ENCODE measurements around the gene ISG20L2. TPM values are rescaled to one million over a fixed set of nuclear protein-coding genes. Genes with fewer than 3 reads are reported as not detected.

The ISG20L2 gene
- total RNA-seq, 1 donor from 2014 or later = 55.7 TPM

DNA sequence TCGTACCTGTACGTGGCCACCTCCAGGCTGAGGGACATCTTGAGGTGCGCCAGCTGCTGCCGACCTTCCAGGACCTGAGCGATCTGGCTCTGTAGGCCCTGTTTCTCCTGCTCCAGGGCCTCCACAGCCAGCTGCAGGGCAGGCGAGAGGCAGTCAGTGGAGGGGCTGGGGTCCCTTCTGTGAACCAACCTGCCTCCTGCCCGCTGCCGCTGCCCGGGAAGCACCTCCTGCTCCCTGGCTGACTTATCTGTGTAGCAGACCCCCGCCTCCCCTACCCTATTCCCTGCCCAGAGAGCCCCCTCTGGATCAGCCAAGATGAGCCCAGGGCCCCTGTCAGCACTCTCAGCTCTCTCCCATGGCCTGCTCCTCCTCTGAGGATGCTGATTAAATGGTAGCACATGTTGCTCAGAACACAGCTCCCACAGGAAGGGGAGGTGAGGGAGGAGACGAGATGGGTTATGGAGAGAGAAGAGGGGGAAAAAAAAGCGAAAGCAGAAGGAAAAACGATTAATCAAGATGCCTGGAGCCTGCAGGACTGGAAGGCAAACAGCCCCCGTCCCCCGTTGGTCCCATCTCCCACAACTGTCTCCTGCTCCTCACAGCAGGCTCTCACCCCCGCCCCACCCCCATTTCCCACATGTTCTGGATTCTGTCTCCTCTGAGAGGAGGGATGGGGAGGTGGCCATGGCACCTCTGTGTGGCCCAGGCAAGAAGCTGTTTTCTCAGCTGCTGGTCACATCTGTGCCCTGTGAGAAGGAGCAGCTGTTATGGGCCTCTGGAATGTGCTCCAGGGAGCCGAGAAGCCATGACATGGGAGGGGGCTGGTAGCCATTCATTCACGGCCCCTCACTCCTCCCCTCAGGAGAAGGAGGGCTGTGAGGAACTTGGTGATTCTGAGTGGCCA lies 53.1 kb downstream of the ISG20L2 start:
- intact Hi-C loops (cut with micrococcal nuclease) = no loop called here

- intact Hi-C loops (cut with micrococcal nuclease) = no loop called here
Measured at GRCh38 chr1:156673387-156674121, 55.0 kb downstream of the ISG20L2 start.

Other genes starting within 250 kb of the ISG20L2 start
- gene MEF2D, start 228.0 kb downstream of the ISG20L2 start, total RNA-seq = 52.6 and 53.7 TPM in 2 replicates
- gene IQGAP3, start 156.2 kb downstream of the ISG20L2 start, total RNA-seq = 9.6 and 11.6 TPM in 2 replicates
- 2.8 and 3.1 TPM in 2 replicates for gene TTC24, start 149.0 kb downstream of the ISG20L2 start, total RNA-seq
- gene NAXE, start 137.0 kb downstream of the ISG20L2 start, total RNA-seq = 58.2 and 61.7 TPM in 2 replicates
- 45.4 and 46.6 TPM in 2 replicates for gene GPATCH4, start 127.3 kb downstream of the ISG20L2 start, total RNA-seq
- not detected in 2 replicates for gene HAPLN2, start 109.4 kb downstream of the ISG20L2 start, total RNA-seq
- gene BCAN, start 86.6 kb downstream of the ISG20L2 start, total RNA-seq = not detected in 2 replicates
- 0.07 and 0.12 TPM in 2 replicates for gene NES, start 51.4 kb downstream of the ISG20L2 start, total RNA-seq
- 1.7 and 1.8 TPM in 2 replicates for gene CRABP2, start 23.2 kb downstream of the ISG20L2 start, total RNA-seq
- gene METTL25B, start 297 bp downstream of the ISG20L2 start, total RNA-seq = 30.6 and 35.8 TPM in 2 replicates
- 61.0 and 67.4 TPM in 2 replicates for gene MRPL24, start 12.3 kb upstream of the ISG20L2 start, total RNA-seq
- 248 and 260 TPM in 2 replicates for gene HDGF, start 22.9 kb upstream of the ISG20L2 start, total RNA-seq
- 90.1 and 91.3 TPM in 2 replicates for gene PRCC, start 38.8 kb upstream of the ISG20L2 start, total RNA-seq
- 234 and 243 TPM in 2 replicates for gene SH2D2A, start 88.1 kb upstream of the ISG20L2 start, total RNA-seq
- 0.63 and 0.81 TPM in 2 replicates for gene INSRR, start 130.4 kb upstream of the ISG20L2 start, total RNA-seq
- gene NTRK1, start 132.1 kb upstream of the ISG20L2 start, total RNA-seq = 13.5 and 13.8 TPM in 2 replicates
- 0.12 and 0.29 TPM in 2 replicates for gene PEAR1, start 165.0 kb upstream of the ISG20L2 start, total RNA-seq
- gene LRRC71, start 191.9 kb upstream of the ISG20L2 start, total RNA-seq = not detected in 2 replicates